DND-41 (cell line): Measurements from ENCODE around the gene WDR45B.

ENCODE experiments used
- ATAC-seq: fragments of 200-7000 bp; cut with Tn5 transposase; 3 replicates; pipeline ENCODE4 v1.9.1; 2021; ENCODE audit warnings: low read depth; ENCODE audit not compliant: insufficient read depth
- DNase-seq: peaks from one replicate; pipeline ENCODE4 v3.0.0-alpha.2; 2020
- H2AFZ ChIP-seq: 2 replicates; pipeline ENCODE4 v1.6.0; 2012; ENCODE audit warnings: low read depth, low read length
- H3K27ac ChIP-seq: 2 replicates; pipeline ENCODE4 v1.5.1; 2012; ENCODE audit warnings: low read length, inconsistent platforms
- H3K27me3 ChIP-seq: fragments of 200-600 bp; sonication (generic); 2 replicates; pipeline ENCODE4 v1.6.0; 2012; ENCODE audit warnings: low read length, mild to moderate bottlenecking, inconsistent platforms; ENCODE audit not compliant: insufficient read depth, poor library complexity
- H3K36me3 ChIP-seq: 2 replicates; pipeline ENCODE4 v1.5.1; 2012; ENCODE audit warnings: low read length, inconsistent platforms; ENCODE audit not compliant: insufficient read depth
- H3K4me1 ChIP-seq: 2 replicates; pipeline ENCODE4 v1.5.1; 2012; ENCODE audit warnings: mild to moderate bottlenecking, low read length; ENCODE audit not compliant: insufficient read depth
- H3K4me2 ChIP-seq: 2 replicates; pipeline ENCODE4 v1.6.0; 2012; ENCODE audit warnings: mild to moderate bottlenecking, moderate library complexity, low read length, inconsistent platforms; ENCODE audit not compliant: insufficient read depth
- H3K4me3 ChIP-seq, 2 experiments: fragments of 200-600 bp in 1 of 2; shearing (Covaris generic) in 1 of 2; 2 replicates each; pipeline ENCODE4 v1.5.1; 2012 to 2016; ENCODE audit warnings: inconsistent platforms in 2 of 2, low read length in 2 of 2, mild to moderate bottlenecking in 2 of 2, low read depth in 1 of 2, moderate library complexity in 1 of 2
- H3K79me2 ChIP-seq: 2 replicates; pipeline ENCODE4 v1.6.0; 2012; ENCODE audit warnings: low read length, inconsistent platforms; ENCODE audit not compliant: insufficient read depth
- H3K9ac ChIP-seq: 2 replicates; pipeline ENCODE4 v1.6.0; 2012; ENCODE audit warnings: low read depth, mild to moderate bottlenecking, inconsistent platforms, low read length, moderate library complexity
- H3K9me3 ChIP-seq: 2 replicates; pipeline ENCODE4 v1.5.1; 2012; ENCODE audit warnings: low read length, moderate library complexity, mild to moderate bottlenecking, inconsistent platforms; ENCODE audit not compliant: insufficient read depth, severe bottlenecking
- H4K20me1 ChIP-seq: 2 replicates; pipeline ENCODE4 v1.6.0; 2012; ENCODE audit warnings: low read length; ENCODE audit not compliant: insufficient read depth
- CTCF ChIP-seq: IDR thresholded peaks from 2 replicates; pipeline ENCODE4 v1.5.1; 2012; ENCODE audit warnings: borderline replicate concordance, low read length, moderate library complexity, mild to moderate bottlenecking; ENCODE audit not compliant: poor library complexity, severe bottlenecking; ENCODE audit errors: extremely low read depth
- EZH2 ChIP-seq: IDR thresholded peaks from 3 replicates; pipeline ENCODE4 v1.6.1; 2012; ENCODE audit warnings: borderline replicate concordance, low read depth, mild to moderate bottlenecking, moderate library complexity, low read length, inconsistent platforms; ENCODE audit not compliant: severe bottlenecking

The WDR45B gene

GRCh38 chr17:82692268-82692667 lies 44.0 kb upstream of the WDR45B start:
- H3K79me2 ChIP-seq: no peaks in the 10 kb centered on the region
- no peaks in the 10 kb centered on the region for H3K27me3 ChIP-seq
- TF ChIP-seq CTCF: no peak
- no peak for DNase-seq
- H3K4me3 ChIP-seq: no peak overlapping the region
- H3K9me3 ChIP-seq: peaks cover 18% of the 10 kb centered on the region
- peaks cover 4% of the 10 kb centered on the region for H3K4me1 ChIP-seq
- no peak overlapping the region for H2AFZ ChIP-seq
- no peaks in the 10 kb centered on the region for H3K36me3 ChIP-seq
- H4K20me1 ChIP-seq: no peaks in the 10 kb centered on the region; the same call in 1 of the 2 replicates
- no peak overlapping the region for H3K27ac ChIP-seq
- no peak for ATAC-seq
- no peak overlapping the region for H3K9ac ChIP-seq
- H3K4me2 ChIP-seq: no peak overlapping the region

- H3K4me1 ChIP-seq: no peaks in the 10 kb centered on the region
- no peak overlapping the region for H3K27ac ChIP-seq
- TF ChIP-seq CTCF: no peak
- no peak for TF ChIP-seq EZH2
- no peak overlapping the region for H2AFZ ChIP-seq
- H3K79me2 ChIP-seq: no peaks in the 10 kb centered on the region
- H4K20me1 ChIP-seq: no peaks in the 10 kb centered on the region
- H3K4me2 ChIP-seq: no peak overlapping the region
- H3K4me3 ChIP-seq: no peak overlapping the region
- H3K36me3 ChIP-seq: no peaks in the 10 kb centered on the region
- no peak overlapping the region for H3K9ac ChIP-seq
- DNase-seq (no peak), ATAC-seq (no peak)
- H3K9me3 ChIP-seq: peaks cover 18% of the 10 kb centered on the region
- H3K27me3 ChIP-seq: no peaks in the 10 kb centered on the region
Observed at GRCh38 chr17:82691714-82692113, 43.5 kb upstream of the WDR45B start.

- TF ChIP-seq EZH2 (no peak), CTCF (no peak)
- Histone ChIP-seq H3K4me3 (no peak overlapping the region), H2AFZ (no peak overlapping the region), H3K9me3 (peaks cover 15% of the 10 kb centered on the region), H3K36me3 (no peaks in the 10 kb centered on the region), H4K20me1 (no peaks in the 10 kb centered on the region), H3K27me3 (no peaks in the 10 kb centered on the region), H3K4me1 (no peaks in the 10 kb centered on the region), H3K4me2 (no peak overlapping the region), H3K79me2 (no peaks in the 10 kb centered on the region), H3K9ac (no peak overlapping the region), H3K27ac (no peak overlapping the region)
- ATAC-seq: no peak
- no peak for DNase-seq
Observed at GRCh38 chr17:82690786-82691489, 42.7 kb upstream of the WDR45B start.

GRCh38 chr17:82689077-82689476 lies 40.8 kb upstream of the WDR45B start:
- no peak overlapping the region for H3K9ac ChIP-seq
- H3K27me3 ChIP-seq: no peaks in the 10 kb centered on the region
- H3K36me3 ChIP-seq: no peaks in the 10 kb centered on the region
- no peak overlapping the region for H3K4me3 ChIP-seq
- H3K27ac ChIP-seq: no peak overlapping the region
- H4K20me1 ChIP-seq: no peaks in the 10 kb centered on the region
- peaks cover 1% of the 10 kb centered on the region for H3K9me3 ChIP-seq
- H3K79me2 ChIP-seq: no peaks in the 10 kb centered on the region
- DNase-seq (no peak), ATAC-seq (no peak)
- TF ChIP-seq EZH2: no peak
- TF ChIP-seq CTCF: no peak
- H3K4me2 ChIP-seq: no peak overlapping the region
- H2AFZ ChIP-seq: no peak overlapping the region
- H3K4me1 ChIP-seq: no peaks in the 10 kb centered on the region
